GM18951 (cell line): ENCODE results near the gene PROM2.

ENCODE experiments used
- POLR2A ChIP-seq: IDR thresholded peaks from 4 replicates; pipeline ENCODE4 v1.6.1; 2011; ENCODE audit warnings: mild to moderate bottlenecking; ENCODE audit not compliant: insufficient read length, insufficient read depth; ENCODE audit errors: extremely low read depth
- in situ Hi-C: fragments of 300-500 bp; cut with MboI; formaldehyde crosslinking; loops from one replicate; pipeline ENCODE4 v1.12.0; 2022; ENCODE audit warnings: low sequenced_read_pairs, mixed read lengths, inconsistent platforms; ENCODE audit not compliant: unreplicated experiment

Gene PROM2

GRCh38 chr2:95285542-95285932 is 11.3 kb downstream of the PROM2 start:
- no peak for TF ChIP-seq POLR2A
- in situ Hi-C loops: no loop called here

GRCh38 chr2:95287336-95287735 is 13.1 kb downstream of the PROM2 start:
- in situ Hi-C loops: no loop called here
- no peak for TF ChIP-seq POLR2A

- no peak for TF ChIP-seq POLR2A
- in situ Hi-C loops: no loop called here
These were observed 13.6 kb downstream of the PROM2 start for GRCh38 chr2:95287806-95288205.

- in situ Hi-C loops: no loop called here
These were observed 15.0 kb downstream of the PROM2 start for GRCh38 chr2:95289253-95289652.

GRCh38 chr2:95291222-95291621 is 17.0 kb downstream of the PROM2 start:
- in situ Hi-C loops: no loop called here
- TF ChIP-seq POLR2A: no peak

More at GRCh38 chr2:95289253-95289652, 15.0 kb downstream of the PROM2 start:
- no peak for TF ChIP-seq POLR2A

GRCh38 chr2:95292623-95293260 is 18.5 kb downstream of the PROM2 start:
- TF ChIP-seq POLR2A: no peak
- in situ Hi-C loops: no loop called here

- in situ Hi-C loops: no loop called here
- TF ChIP-seq POLR2A: no peak
These were observed 20.5 kb downstream of the PROM2 start for GRCh38 chr2:95294579-95295250.

GRCh38 chr2:95295376-95295775 is 21.1 kb downstream of the PROM2 start:
- in situ Hi-C loops: no loop called here
- TF ChIP-seq POLR2A: no peak

GRCh38 chr2:95296011-95296410 is 21.8 kb downstream of the PROM2 start:
- TF ChIP-seq POLR2A: no peak
- in situ Hi-C loops: no loop called here

- no peak for TF ChIP-seq POLR2A
- in situ Hi-C loops: no loop called here
These were observed 22.7 kb downstream of the PROM2 start, which contains the start of gene KCNIP3 for GRCh38 chr2:95296880-95297487. Gene KCNIP3, plus strand, starts transcription at chr2:95297347. Its CDS starts 92 bp downstream, at chr2:95297439.

GRCh38 chr2:95297639-95298395 is 23.6 kb downstream of the PROM2 start:
- in situ Hi-C loops: no loop called here
- TF ChIP-seq POLR2A: no peak

- no peak for TF ChIP-seq POLR2A
- in situ Hi-C loops: no loop called here
These were observed 24.4 kb downstream of the PROM2 start for GRCh38 chr2:95298486-95299111.

- no peak for TF ChIP-seq POLR2A
- in situ Hi-C loops: no loop called here
These were observed 25.7 kb downstream of the PROM2 start for GRCh38 chr2:95299961-95300360.

- TF ChIP-seq POLR2A: no peak
- in situ Hi-C loops: no loop called here
These were observed 26.2 kb downstream of the PROM2 start for GRCh38 chr2:95300450-95300849.
